H1 (cell line): Measurements from ENCODE around the gene FAM181A. TPM values are rescaled to one million over a fixed set of nuclear protein-coding genes. Genes with fewer than 3 reads are reported as not detected.

Source experiments
- CBX8 ChIP-seq: fragments of 300-800, 300-1000 bp; sonication (generic); IDR thresholded peaks from 2 replicates; pipeline ENCODE4 v1.7.1; 2016; ENCODE audit warnings: low read depth, low read length, borderline replicate concordance
- FOSL1 ChIP-seq: IDR thresholded peaks from 2 replicates; pipeline ENCODE4 v1.6.1; 2011; ENCODE audit warnings: mild to moderate bottlenecking, low read depth, low read length, moderate library complexity; ENCODE audit not compliant: insufficient read depth
- GABPA ChIP-seq: IDR thresholded peaks from 2 replicates; pipeline ENCODE4 v1.6.1; 2011; ENCODE audit warnings: mild to moderate bottlenecking, low read length, moderate library complexity, borderline replicate concordance; ENCODE audit not compliant: insufficient read depth
- TBP ChIP-seq: IDR thresholded peaks from 2 replicates; pipeline ENCODE4 v1.6.1; 2011; ENCODE audit warnings: low read depth, low read length, improper control_type of control experiment
- polyA plus RNA-seq, 7 experiments: library from polyadenylated mRNA; depleted of rRNA in 3 of 7; stranded (reverse) in 5 of 7; unstranded in 2 of 7; fragments of >200 nt in 5 of 7; fragments of 200-250 nt in 2 of 7; gene quantifications; 1 replicate in 5 of 7; 2 replicates in 1 of 7; 4 replicates in 1 of 7; pipeline versions ENCODE4 v1.2.1 to v1.2.3, GENCODE V29; 2011 to 2013; ENCODE audit warnings: missing spikeins in 2 of 7, mixed read lengths in 2 of 7
- total RNA-seq: library from RNA; stranded (reverse); fragmentation: NEBNext Ultra II Directional; extraction: Animal tissue kit (Norgen Biotek cat#: 25700); gene quantifications from 2 replicates; pipeline ENCODE4 v1.2.1, GENCODE V29; 2021

Gene FAM181A
- total and polyA plus RNA-seq, 2 of the 8 experiments (the other 6 are each of a cell fraction or from before 2014, with no cell fraction given): not detected

GRCh38 chr14:93940437-93940836 lies 13.3 kb downstream of the FAM181A start (continued):
- TF ChIP-seq FOSL1 (no peak), CBX8 (no peak), TBP (no peak), GABPA (no peak)
